Osteoblast (primary cell): Measurements from ENCODE around the gene SELP. TPM values are rescaled to one million over a fixed set of nuclear protein-coding genes. Genes with fewer than 3 reads are reported as not detected.

Experiments
- DNase-seq: peaks from one replicate; pipeline ENCODE4 v3.0.0; 2011; ENCODE audit warnings: low spot score, mixed read lengths; ENCODE audit not compliant: insufficient read length; ENCODE audit errors: missing footprints
- H2AFZ ChIP-seq: 2 replicates; pipeline ENCODE4 v1.6.0; 2011; ENCODE audit warnings: mild to moderate bottlenecking, low read length
- H3K27ac ChIP-seq: 2 replicates; pipeline ENCODE4 v1.5.1; 2011; ENCODE audit warnings: mild to moderate bottlenecking, low read depth, low read length, moderate library complexity
- H3K27me3 ChIP-seq: 2 replicates; pipeline ENCODE4 v1.6.0; 2012; ENCODE audit warnings: mild to moderate bottlenecking, control low read depth, inconsistent platforms, low read length, moderate library complexity; ENCODE audit not compliant: insufficient read depth
- H3K36me3 ChIP-seq: 2 replicates; pipeline ENCODE4 v1.5.1; 2011; ENCODE audit warnings: mild to moderate bottlenecking, low read length, control low read depth, moderate library complexity; ENCODE audit not compliant: insufficient read depth
- H3K4me1 ChIP-seq: 2 replicates; pipeline ENCODE4 v1.5.1; 2011; ENCODE audit warnings: mild to moderate bottlenecking, low read length, control low read depth, moderate library complexity; ENCODE audit not compliant: insufficient read depth
- H3K4me2 ChIP-seq: 2 replicates; pipeline ENCODE4 v1.6.0; 2011; ENCODE audit warnings: mild to moderate bottlenecking, low read length; ENCODE audit not compliant: insufficient read depth
- H3K4me3 ChIP-seq: fragments of 200-600 bp; sonication (generic); 3 replicates; pipeline ENCODE4 v1.5.1; 2012; ENCODE audit warnings: mild to moderate bottlenecking, low read length, inconsistent platforms; ENCODE audit not compliant: insufficient read depth
- H3K79me2 ChIP-seq: 2 replicates; pipeline ENCODE4 v1.6.0; 2012; ENCODE audit warnings: mild to moderate bottlenecking, low read length, control low read depth, inconsistent platforms; ENCODE audit not compliant: insufficient read depth
- H3K9me3 ChIP-seq: 2 replicates; pipeline ENCODE4 v1.5.1; 2011; ENCODE audit warnings: low read depth, low read length, control low read depth
- H4K20me1 ChIP-seq: 2 replicates; pipeline ENCODE4 v1.6.0; 2012; ENCODE audit warnings: mild to moderate bottlenecking, low read length, control low read depth; ENCODE audit not compliant: insufficient read depth
- CTCF ChIP-seq: IDR thresholded peaks from 2 replicates; pipeline ENCODE4 v1.5.1; 2011; ENCODE audit warnings: mild to moderate bottlenecking, low read depth, low read length, moderate library complexity; ENCODE audit errors: extremely low read depth
- total RNA-seq: library from RNA; depleted of rRNA; stranded (reverse); fragments of >200 nt; gene quantifications from 2 replicates; pipeline ENCODE4 v1.2.3, GENCODE V29; 2012

SELP gene
- total RNA-seq, 1 donor, result not detected

- Histone ChIP-seq H3K4me2 (no peak overlapping the region), H3K4me1 (no peaks in the 10 kb centered on the region), H2AFZ (no peak overlapping the region), H3K36me3 (no peaks in the 10 kb centered on the region), H4K20me1 (no peaks in the 10 kb centered on the region), H3K79me2 (no peaks in the 10 kb centered on the region), H3K27ac (no peak overlapping the region), H3K9me3 (no peaks in the 10 kb centered on the region), H3K4me3 (no peak overlapping the region), H3K27me3 (no peaks in the 10 kb centered on the region)
- no peak for DNase-seq
- TF ChIP-seq CTCF, result no peak
Observed at GRCh38 chr1:169574336-169574735, 55.6 kb downstream of the SELP start.

- H3K9me3 ChIP-seq, result no peaks in the 10 kb centered on the region
- no peak for TF ChIP-seq CTCF
- no peaks in the 10 kb centered on the region for H3K79me2 ChIP-seq
- no peaks in the 10 kb centered on the region for H3K4me1 ChIP-seq
- no peak for DNase-seq
- no peak overlapping the region for H3K4me2 ChIP-seq
- H2AFZ ChIP-seq, result no peak overlapping the region
- H3K27ac ChIP-seq, result no peak overlapping the region
- H3K4me3 ChIP-seq, result no peak overlapping the region
- no peaks in the 10 kb centered on the region for H3K27me3 ChIP-seq
- H4K20me1 ChIP-seq, result no peaks in the 10 kb centered on the region
- no peaks in the 10 kb centered on the region for H3K36me3 ChIP-seq
Observed at GRCh38 chr1:169572187-169572586, 57.7 kb downstream of the SELP start.

- Histone ChIP-seq H3K4me2 (no peak overlapping the region), H3K27me3 (no peaks in the 10 kb centered on the region), H4K20me1 (no peaks in the 10 kb centered on the region), H3K9me3 (no peaks in the 10 kb centered on the region), H3K79me2 (no peaks in the 10 kb centered on the region), H3K4me1 (no peaks in the 10 kb centered on the region), H3K36me3 (no peaks in the 10 kb centered on the region), H3K4me3 (no peak overlapping the region), H2AFZ (no peak overlapping the region), H3K27ac (no peak overlapping the region)
- no peak for TF ChIP-seq CTCF
- no peak for DNase-seq
Observed at GRCh38 chr1:169571450-169571849, 58.5 kb downstream of the SELP start.

- Histone ChIP-seq H3K4me1 (no peaks in the 10 kb centered on the region), H3K4me3 (no peak overlapping the region), H3K4me2 (no peak overlapping the region), H4K20me1 (no peaks in the 10 kb centered on the region), H3K79me2 (no peaks in the 10 kb centered on the region), H3K27me3 (no peaks in the 10 kb centered on the region), H2AFZ (no peak overlapping the region), H3K36me3 (no peaks in the 10 kb centered on the region), H3K9me3 (no peaks in the 10 kb centered on the region), H3K27ac (no peak overlapping the region)
- TF ChIP-seq CTCF, result no peak
- DNase-seq, result no peak
Observed at GRCh38 chr1:169570172-169570574, 59.8 kb downstream of the SELP start.
